RWPE1 (cell line): ENCODE measurements around the gene CEACAM7.
A peak's percentile ranks its signal among the peaks of the same experiment; 100 is the strongest.

ENCODE experiments used
- CTCF ChIA-PET: fragments of 350-600 bp; sonication (Branson Sonifier 250); formaldehyde crosslinking; extraction: SDS; loops from one replicate; lab custom pipeline; 2021; lab: Yijun Ruan, JAX
- POLR2A ChIA-PET: fragments of 400-600 bp; formaldehyde crosslinking; extraction: SDS; loops from one replicate; lab custom pipeline; 2020; ENCODE audit warnings: antibody characterized with exemption; ENCODE audit not compliant: low non-redundant PET; lab: Yijun Ruan, JAX
- DNase-seq: peaks from one replicate; pipeline ENCODE4 v3.0.0; 2012; ENCODE audit warnings: low spot score
- H3K27ac ChIP-seq: fragments of 450-650 bp; 2 replicates; pipeline ENCODE4 v1.5.1; 2017
- CTCF ChIP-seq: fragments of 450-650 bp; conservative IDR thresholded peaks from 2 replicates; pipeline ENCODE4 v1.5.1; 2017; ENCODE audit warnings: low read depth, mild to moderate bottlenecking

Gene CEACAM7

GRCh38 chr19:41702171-41702651 lies 14.1 kb upstream of the CEACAM7 start:
- DNase-seq, result no peak
- POLR2A ChIA-PET, result no interaction called here
- CTCF ChIA-PET, result no interaction called here
- H3K27ac ChIP-seq, result no peak overlapping the region
- TF ChIP-seq CTCF, result no peak

- ChIA-PET POLR2A (no interaction called here), CTCF (interaction anchor here (0.6 kb wide), 1 partner anchor 152 kb away, joined by 3 read pairs; no protein-coding TSS in a partner anchor)
- TF ChIP-seq CTCF, result no peak
- no peak for DNase-seq
- H3K27ac ChIP-seq, result no peak overlapping the region
Observed at GRCh38 chr19:41701401-41702075, 13.5 kb upstream of the CEACAM7 start.

GRCh38 chr19:41700381-41701195 lies 12.5 kb upstream of the CEACAM7 start:
- TF ChIP-seq CTCF, result no peak
- CTCF ChIA-PET, result interaction anchor here (0.6 kb wide), 1 partner anchor 96 kb away, joined by 3 read pairs; the partner anchor contains the start of gene CEACAM3
- no peak overlapping the region for H3K27ac ChIP-seq
- no peak for DNase-seq
- POLR2A ChIA-PET, result no interaction called here

GRCh38 chr19:41699968-41700323 lies 11.9 kb upstream of the CEACAM7 start:
- no peak overlapping the region for H3K27ac ChIP-seq
- TF ChIP-seq CTCF, result no peak
- CTCF ChIA-PET, result interaction anchor here (0.6 kb wide), 1 partner anchor 96 kb away, joined by 3 read pairs; the partner anchor contains the start of gene CEACAM3
- no peak for DNase-seq
- POLR2A ChIA-PET, result no interaction called here

- TF ChIP-seq CTCF, result no peak
- peak; percentile 48 for DNase-seq
- ChIA-PET CTCF (no interaction called here), POLR2A (no interaction called here)
- no peak overlapping the region for H3K27ac ChIP-seq
Observed at GRCh38 chr19:41699231-41699967, 11.3 kb upstream of the CEACAM7 start.

GRCh38 chr19:41698746-41699230 lies 10.7 kb upstream of the CEACAM7 start:
- ChIA-PET CTCF (interaction anchor here (0.5 to 0.6 kb wide), 3 partner anchors 65 to 1853 kb away, joined by 3 to 4 read pairs (median 3); no protein-coding TSS in a partner anchor), POLR2A (no interaction called here)
- no peak for TF ChIP-seq CTCF
- no peak for DNase-seq
- no peak overlapping the region for H3K27ac ChIP-seq
